Measurements from ENCODE around the gene ACAT1.

DNA sequence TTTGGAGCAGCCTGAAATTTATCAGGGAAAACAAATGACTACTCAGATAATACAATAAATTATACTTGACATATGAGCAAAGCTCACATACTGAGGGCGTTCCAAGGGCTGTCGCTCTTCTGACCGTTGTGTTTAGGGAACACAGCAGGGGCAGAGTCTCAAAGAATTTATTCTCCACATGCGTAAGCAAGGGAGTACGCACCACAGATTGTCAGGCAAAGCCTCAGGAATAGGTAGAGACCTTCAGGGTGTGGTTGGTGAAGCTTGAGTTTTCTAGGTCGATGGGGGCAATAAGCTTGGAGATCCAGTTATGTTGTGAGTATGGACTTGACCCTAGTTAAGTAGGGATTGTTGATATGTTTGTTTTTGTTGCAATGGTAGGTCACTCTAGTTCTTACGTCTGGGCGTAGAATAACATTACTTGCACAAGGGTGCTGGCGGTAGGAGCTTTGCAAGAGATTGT is 830 bp downstream of the ACAT1 start:
- TF ChIP-seq, protein P1, sequence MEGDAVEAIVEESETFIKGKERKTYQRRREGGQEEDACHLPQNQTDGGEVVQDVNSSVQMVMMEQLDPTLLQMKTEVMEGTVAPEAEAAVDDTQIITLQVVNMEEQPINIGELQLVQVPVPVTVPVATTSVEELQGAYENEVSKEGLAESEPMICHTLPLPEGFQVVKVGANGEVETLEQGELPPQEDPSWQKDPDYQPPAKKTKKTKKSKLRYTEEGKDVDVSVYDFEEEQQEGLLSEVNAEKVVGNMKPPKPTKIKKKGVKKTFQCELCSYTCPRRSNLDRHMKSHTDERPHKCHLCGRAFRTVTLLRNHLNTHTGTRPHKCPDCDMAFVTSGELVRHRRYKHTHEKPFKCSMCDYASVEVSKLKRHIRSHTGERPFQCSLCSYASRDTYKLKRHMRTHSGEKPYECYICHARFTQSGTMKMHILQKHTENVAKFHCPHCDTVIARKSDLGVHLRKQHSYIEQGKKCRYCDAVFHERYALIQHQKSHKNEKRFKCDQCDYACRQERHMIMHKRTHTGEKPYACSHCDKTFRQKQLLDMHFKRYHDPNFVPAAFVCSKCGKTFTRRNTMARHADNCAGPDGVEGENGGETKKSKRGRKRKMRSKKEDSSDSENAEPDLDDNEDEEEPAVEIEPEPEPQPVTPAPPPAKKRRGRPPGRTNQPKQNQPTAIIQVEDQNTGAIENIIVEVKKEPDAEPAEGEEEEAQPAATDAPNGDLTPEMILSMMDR (IDR thresholded peaks at IDR 0.05; ENCODE audit: low read depth, low read length) = no peak
- no peak for TF ChIP-seq EZH2phosphoT487 (IDR thresholded peaks at IDR 0.05; ENCODE audit: low read depth)

Measured in OCI-LY3 (cell line).